Hepatocyte (in vitro differentiated cells): ENCODE measurements around the gene UBR3. TPM values are rescaled to one million over a fixed set of nuclear protein-coding genes. Genes with fewer than 3 reads are reported as not detected.

Experiments
- DNase-seq: peaks from one replicate; pipeline ENCODE4 v3.0.0-alpha.2; 2016; ENCODE audit warnings: low spot score
- H2AFZ ChIP-seq: fragments of 200-600 bp; sonication (generic); 2 replicates; pipeline ENCODE4 v1.6.0; 2016; ENCODE audit warnings: antibody characterized with exemption, mild to moderate bottlenecking
- H3K27ac ChIP-seq: fragments of 200-600 bp; sonication (generic); 2 replicates; pipeline ENCODE4 v1.5.1; 2016; ENCODE audit warnings: mild to moderate bottlenecking
- H3K27me3 ChIP-seq: fragments of 200-600 bp; sonication (generic); 2 replicates; pipeline ENCODE4 v1.6.1; 2016
- H3K36me3 ChIP-seq: fragments of 200-600 bp; sonication (generic); replicated peaks from 2 replicates; pipeline ENCODE4 v1.5.1; 2016; ENCODE audit warnings: low read depth; ENCODE audit not compliant: insufficient read depth
- H3K4me1 ChIP-seq: fragments of 200-600 bp; sonication (generic); 2 replicates; pipeline ENCODE4 v1.5.1; 2016; ENCODE audit warnings: mild to moderate bottlenecking, moderate library complexity; ENCODE audit not compliant: insufficient read depth
- H3K4me2 ChIP-seq: fragments of 200-600 bp; sonication (generic); 2 replicates; pipeline ENCODE4 v1.6.0; 2016
- H3K4me3 ChIP-seq: fragments of 200-600 bp; sonication (generic); 2 replicates; pipeline ENCODE4 v1.5.1; 2016; ENCODE audit warnings: mild to moderate bottlenecking
- H3K79me2 ChIP-seq: fragments of 200-600 bp; sonication (generic); 2 replicates; pipeline ENCODE4 v1.6.0; 2017; ENCODE audit warnings: mild to moderate bottlenecking
- H3K9me2 ChIP-seq: fragments of 200-600 bp; sonication (generic); replicated peaks from 2 replicates; pipeline ENCODE4 v1.6.0; 2017; ENCODE audit warnings: mild to moderate bottlenecking; ENCODE audit not compliant: insufficient read depth
- H3K9me3 ChIP-seq: fragments of 200-600 bp; sonication (generic); 2 replicates; pipeline ENCODE4 v1.5.1; 2016; ENCODE audit warnings: low read depth, mild to moderate bottlenecking
- H4K20me1 ChIP-seq: fragments of 200-600 bp; sonication (generic); 2 replicates; pipeline ENCODE4 v1.6.0; 2016; ENCODE audit warnings: mild to moderate bottlenecking; ENCODE audit not compliant: insufficient read depth, poor library complexity, severe bottlenecking
- EZH2 ChIP-seq: fragments of 200-600 bp; sonication (generic); IDR thresholded peaks from 2 replicates; pipeline ENCODE4 v1.6.1; 2016; ENCODE audit warnings: antibody characterized with exemption, mild to moderate bottlenecking, borderline replicate concordance
- EZH2phosphoT487 ChIP-seq: fragments of 200-600 bp; sonication (generic); IDR thresholded peaks from one replicate; pipeline ENCODE4 v1.6.1; 2018; ENCODE audit warnings: antibody characterized with exemption, mild to moderate bottlenecking, low read depth, moderate library complexity; ENCODE audit not compliant: unreplicated experiment, severe bottlenecking
- WGBS: methylation state at CpG from one replicate; pipeline ENCODE4 v1.1.6; 2016; ENCODE audit warnings: low lambda C conversion rate; ENCODE audit errors: missing lambda C conversion rate; 5-methylcytosine and 5-hydroxymethylcytosine counted together
- polyA plus RNA-seq: library from polyadenylated mRNA; unstranded; fragments of >200 nt; fragmentation: Nextera tagmentation; extraction: Ambion mirVana; gene quantifications from 2 replicates; pipeline ENCODE4 v1.2.1, GENCODE V29; 2016
- total RNA-seq: library from RNA; depleted of rRNA; stranded (reverse); fragments of >200 nt; gene quantifications from 2 replicates; pipeline ENCODE4 v1.2.3, GENCODE V29; 2014
- TF ChIP-seq, protein P1 (sequence below): fragments of 200-600 bp; sonication (generic); IDR thresholded peaks from 2 replicates; pipeline ENCODE4 v1.5.1; 2016; ENCODE audit warnings: antibody characterized with exemption, mild to moderate bottlenecking; ENCODE audit not compliant: poor library complexity

The UBR3 gene
- total and polyA plus RNA-seq, 2 experiments from 2014 or later: 10.1 to 40.4 TPM

DNA sequence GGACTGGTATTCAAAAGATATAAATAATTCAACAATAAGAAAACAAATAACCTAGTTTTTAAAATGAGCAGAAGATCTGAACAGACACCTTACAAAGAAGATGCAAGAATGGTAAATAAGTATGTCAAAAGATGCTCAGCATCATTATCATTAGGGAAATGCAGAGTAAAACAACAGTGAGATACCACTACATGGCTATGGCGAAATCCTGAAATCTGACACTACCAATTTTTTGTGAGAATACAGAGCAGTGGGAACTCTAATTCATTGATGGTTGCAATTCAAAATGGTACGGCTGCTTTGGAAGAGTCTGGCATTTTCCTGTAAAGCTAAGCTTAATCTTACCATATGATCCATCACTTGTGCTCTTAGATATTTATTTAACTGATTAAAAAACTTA is 151.8 kb downstream of the UBR3 start:
- DNase-seq: no peak
- H3K27me3 ChIP-seq: no peaks in the 10 kb centered on the region
- no peak overlapping the region for H3K4me3 ChIP-seq
- H3K79me2 ChIP-seq: peaks cover 5% of the 10 kb centered on the region
- H3K9me2 ChIP-seq: no peaks in the 10 kb centered on the region
- no peaks in the 10 kb centered on the region for H4K20me1 ChIP-seq
- no peak overlapping the region for H3K4me2 ChIP-seq
- no peaks in the 10 kb centered on the region for H3K4me1 ChIP-seq
- H3K36me3 ChIP-seq: no peaks in the 10 kb centered on the region
- TF ChIP-seq EZH2phosphoT487 (no peak), EZH2 (no peak)
- TF ChIP-seq, protein P1, sequence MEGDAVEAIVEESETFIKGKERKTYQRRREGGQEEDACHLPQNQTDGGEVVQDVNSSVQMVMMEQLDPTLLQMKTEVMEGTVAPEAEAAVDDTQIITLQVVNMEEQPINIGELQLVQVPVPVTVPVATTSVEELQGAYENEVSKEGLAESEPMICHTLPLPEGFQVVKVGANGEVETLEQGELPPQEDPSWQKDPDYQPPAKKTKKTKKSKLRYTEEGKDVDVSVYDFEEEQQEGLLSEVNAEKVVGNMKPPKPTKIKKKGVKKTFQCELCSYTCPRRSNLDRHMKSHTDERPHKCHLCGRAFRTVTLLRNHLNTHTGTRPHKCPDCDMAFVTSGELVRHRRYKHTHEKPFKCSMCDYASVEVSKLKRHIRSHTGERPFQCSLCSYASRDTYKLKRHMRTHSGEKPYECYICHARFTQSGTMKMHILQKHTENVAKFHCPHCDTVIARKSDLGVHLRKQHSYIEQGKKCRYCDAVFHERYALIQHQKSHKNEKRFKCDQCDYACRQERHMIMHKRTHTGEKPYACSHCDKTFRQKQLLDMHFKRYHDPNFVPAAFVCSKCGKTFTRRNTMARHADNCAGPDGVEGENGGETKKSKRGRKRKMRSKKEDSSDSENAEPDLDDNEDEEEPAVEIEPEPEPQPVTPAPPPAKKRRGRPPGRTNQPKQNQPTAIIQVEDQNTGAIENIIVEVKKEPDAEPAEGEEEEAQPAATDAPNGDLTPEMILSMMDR: no peak
- WGBS: 76% methylated on average over 2 of the region's 2 CpGs
- no peak overlapping the region for H2AFZ ChIP-seq
- peaks cover 9% of the 10 kb centered on the region for H3K9me3 ChIP-seq
- H3K27ac ChIP-seq: no peak overlapping the region

DNA sequence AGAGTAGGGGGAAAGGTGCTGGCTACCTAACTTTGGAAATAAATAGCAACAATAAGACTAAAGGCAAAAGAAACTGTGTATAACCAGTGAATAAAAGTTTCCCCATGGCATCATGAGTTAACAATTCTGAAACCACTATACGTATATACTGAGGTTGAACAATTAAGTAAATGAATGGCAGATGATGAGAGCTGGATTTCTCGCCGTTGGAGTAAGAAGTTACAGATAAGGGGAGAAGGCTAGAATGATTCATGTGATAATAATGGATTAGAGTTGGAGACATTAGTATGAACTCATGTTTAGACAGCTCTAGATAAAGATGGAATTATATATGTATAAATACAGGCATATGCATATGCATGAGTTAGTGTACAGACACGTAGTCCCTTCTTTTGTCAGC is 152.7 kb downstream of the UBR3 start:
- no peaks in the 10 kb centered on the region for H3K9me2 ChIP-seq
- 76% methylated on average over 4 of the region's 4 CpGs for WGBS
- H3K27ac ChIP-seq: no peak overlapping the region
- peaks cover 5% of the 10 kb centered on the region for H3K79me2 ChIP-seq
- TF ChIP-seq, protein P1: no peak
- TF ChIP-seq EZH2 (no peak), EZH2phosphoT487 (no peak)
- no peak overlapping the region for H3K4me3 ChIP-seq
- no peaks in the 10 kb centered on the region for H3K36me3 ChIP-seq
- H3K9me3 ChIP-seq: peaks cover 9% of the 10 kb centered on the region
- DNase-seq: no peak
- H3K27me3 ChIP-seq: no peaks in the 10 kb centered on the region
- no peak overlapping the region for H3K4me2 ChIP-seq
- no peak overlapping the region for H2AFZ ChIP-seq
- no peaks in the 10 kb centered on the region for H3K4me1 ChIP-seq
- no peaks in the 10 kb centered on the region for H4K20me1 ChIP-seq

DNA sequence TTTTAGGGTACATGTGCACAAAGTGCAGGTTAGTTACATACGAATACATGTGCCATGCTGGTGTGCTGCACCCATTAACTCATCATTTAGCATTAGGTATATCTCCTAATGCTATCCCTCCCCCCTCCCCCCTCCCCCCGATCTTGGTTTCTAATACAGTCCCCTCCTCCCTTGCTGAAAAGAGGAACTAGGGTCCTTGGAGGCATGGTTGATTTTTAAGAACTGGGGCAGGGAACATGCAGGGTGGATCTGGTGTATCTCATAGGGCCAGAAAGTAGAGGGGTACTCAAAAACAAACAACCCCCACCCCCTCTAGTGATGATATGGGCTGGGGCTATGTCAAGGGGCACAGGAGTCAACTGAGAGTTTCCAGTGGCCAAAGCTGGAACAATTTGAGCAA is 153.4 kb downstream of the UBR3 start:
- no peak for DNase-seq
- no peak overlapping the region for H3K4me2 ChIP-seq
- TF ChIP-seq EZH2phosphoT487 (no peak), EZH2 (no peak)
- TF ChIP-seq, protein P1: no peak
- no peak overlapping the region for H2AFZ ChIP-seq
- H3K27me3 ChIP-seq: no peaks in the 10 kb centered on the region
- H3K9me2 ChIP-seq: no peaks in the 10 kb centered on the region
- H3K9me3 ChIP-seq: peaks cover 9% of the 10 kb centered on the region
- no peaks in the 10 kb centered on the region for H4K20me1 ChIP-seq
- no peaks in the 10 kb centered on the region for H3K4me1 ChIP-seq
- WGBS: 96% methylated on average over 2 of the region's 2 CpGs
- no peaks in the 10 kb centered on the region for H3K36me3 ChIP-seq
- peaks cover 5% of the 10 kb centered on the region for H3K79me2 ChIP-seq
- H3K27ac ChIP-seq: no peak overlapping the region
- no peak overlapping the region for H3K4me3 ChIP-seq

DNA sequence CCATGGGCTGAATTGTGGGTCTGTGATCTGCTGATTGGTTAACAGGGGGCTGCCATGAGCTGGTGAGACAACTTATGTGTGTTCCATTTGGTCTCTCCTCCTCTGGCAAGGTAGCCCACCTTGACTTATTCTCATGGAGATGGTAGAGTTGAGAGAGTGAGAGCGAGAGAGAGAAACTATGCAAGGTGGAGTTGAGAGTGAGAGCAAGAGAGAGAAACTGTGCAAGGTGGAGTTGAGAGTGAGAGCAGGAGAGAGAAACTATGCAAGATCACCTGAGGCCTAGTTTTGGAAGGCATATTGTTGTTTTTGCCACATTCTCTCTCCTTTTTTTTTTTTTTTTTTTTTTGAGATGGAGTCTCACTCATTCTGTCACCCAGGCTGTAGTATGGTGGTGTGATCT is 155.7 kb downstream of the UBR3 start:
- Histone ChIP-seq H3K9me3 (no peaks in the 10 kb centered on the region), H3K27me3 (no peaks in the 10 kb centered on the region), H3K36me3 (no peaks in the 10 kb centered on the region), H4K20me1 (no peaks in the 10 kb centered on the region), H3K4me1 (no peaks in the 10 kb centered on the region), H3K4me3 (no peak overlapping the region), H3K9me2 (no peaks in the 10 kb centered on the region), H2AFZ (no peak overlapping the region), H3K79me2 (no peaks in the 10 kb centered on the region), H3K4me2 (no peak overlapping the region), H3K27ac (no peak overlapping the region)
- DNase-seq: no peak
- TF ChIP-seq EZH2phosphoT487 (no peak), EZH2 (no peak)
- TF ChIP-seq, protein P1: no peak
- 0% methylated on average over 1 of the region's 1 CpG for WGBS
